HEK293T (cell line): ENCODE measurements around the gene NOS2.
"Not testable (repeated sequence)": the region's sequence is repeated elsewhere in the genome, so short reads cannot be mapped to it uniquely, and the experiment has no call there.

Experiments
- CTCF ChIA-PET: fragments of 350-600 bp; formaldehyde crosslinking; extraction: SDS; loops from one replicate; lab custom pipeline; 2021; ENCODE audit warnings: antibody characterized with exemption, inconsistent platforms; lab: Yijun Ruan, JAX
- POLR2A ChIA-PET: fragments of 350-600 bp; formaldehyde crosslinking; extraction: SDS; loops from one replicate; lab custom pipeline; 2020; ENCODE audit warnings: antibody characterized with exemption, inconsistent platforms; lab: Yijun Ruan, JAX
- DNase-seq: peaks from one replicate; pipeline ENCODE4 v3.0.0; 2012; ENCODE audit warnings: mixed read lengths; ENCODE audit errors: extremely low spot score
- ARNT ChIP-seq: fragments of 450-650 bp; IDR thresholded peaks from 2 replicates; pipeline ENCODE4 v1.6.1; 2017; ENCODE audit warnings: mild to moderate bottlenecking
- BHLHE40 ChIP-seq: fragments of 450-650 bp; IDR thresholded peaks from 2 replicates; pipeline ENCODE4 v1.6.1; 2016; ENCODE audit warnings: mild to moderate bottlenecking, moderate library complexity, borderline replicate concordance
- CTBP1 ChIP-seq: fragments of 450-650 bp; IDR thresholded peaks from 2 replicates; pipeline ENCODE4 v1.6.1; 2016; ENCODE audit warnings: borderline replicate concordance
- ELF4 ChIP-seq: fragments of 450-650 bp; IDR thresholded peaks from 2 replicates; pipeline ENCODE4 v1.6.1; 2017; ENCODE audit warnings: antibody characterized with exemption
- FOXA1 ChIP-seq: fragments of 450-650 bp; IDR thresholded peaks from 2 replicates; pipeline ENCODE4 v1.6.1; 2016; ENCODE audit warnings: mild to moderate bottlenecking
- FOXK2 ChIP-seq: fragments of 450-650 bp; IDR thresholded peaks from 2 replicates; pipeline ENCODE4 v1.6.1; 2016; ENCODE audit warnings: mild to moderate bottlenecking
- FOXM1 ChIP-seq: fragments of 450-650 bp; IDR thresholded peaks from 2 replicates; pipeline ENCODE4 v1.6.1; 2017; ENCODE audit warnings: mild to moderate bottlenecking, borderline replicate concordance
- HDGF ChIP-seq: fragments of 450-650 bp; IDR thresholded peaks from 2 replicates; pipeline ENCODE4 v1.6.1; 2017; ENCODE audit warnings: antibody characterized with exemption, borderline replicate concordance
- L3MBTL2 ChIP-seq: fragments of 450-650 bp; conservative IDR thresholded peaks from 2 replicates; pipeline ENCODE4 v1.6.1; 2016; ENCODE audit warnings: mild to moderate bottlenecking
- LEF1 ChIP-seq: fragments of 450-650 bp; IDR thresholded peaks from 2 replicates; pipeline ENCODE4 v1.6.1; 2017; ENCODE audit warnings: mild to moderate bottlenecking, borderline replicate concordance
- NFRKB ChIP-seq: fragments of 450-650 bp; IDR thresholded peaks from 2 replicates; pipeline ENCODE4 v1.6.1; 2016; ENCODE audit warnings: mild to moderate bottlenecking, moderate library complexity
- SP1 ChIP-seq: fragments of 450-650 bp; IDR thresholded peaks from 2 replicates; pipeline ENCODE4 v1.6.1; 2017
- SUZ12 ChIP-seq: fragments of 450-650 bp; IDR thresholded peaks from 2 replicates; pipeline ENCODE4 v1.6.1; 2016; ENCODE audit warnings: mild to moderate bottlenecking
- TARDBP ChIP-seq: fragments of 450-650 bp; IDR thresholded peaks from 2 replicates; pipeline ENCODE4 v1.6.1; 2016
- ZNF384 ChIP-seq: fragments of 450-650 bp; IDR thresholded peaks from 2 replicates; pipeline ENCODE4 v1.6.1; 2016
- TF ChIP-seq, protein P1 (sequence below): fragments of 450-650 bp; IDR thresholded peaks from 2 replicates; pipeline ENCODE4 v1.6.1; 2016

Gene NOS2

DNA sequence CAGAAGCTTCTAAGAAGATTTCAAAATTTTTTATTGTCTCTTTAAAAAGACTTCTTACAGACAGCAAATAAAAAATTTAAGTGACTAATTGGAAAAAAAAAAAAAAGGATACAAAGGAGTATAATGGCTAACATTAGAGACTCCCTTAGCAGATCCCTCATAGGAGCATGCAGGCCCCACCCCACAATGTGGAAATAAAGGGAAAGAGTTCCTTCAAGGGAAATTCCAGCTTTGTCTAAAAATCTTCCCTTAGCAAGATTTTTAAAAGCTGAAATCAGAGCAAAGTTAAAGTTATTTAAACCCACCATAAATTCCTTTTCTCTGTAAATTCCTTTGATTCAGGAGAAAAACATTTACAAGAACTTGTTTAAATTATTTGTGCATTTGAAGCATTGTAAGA is 32.5 kb upstream of the NOS2 start:
- no peak for DNase-seq
- TF ChIP-seq FOXA1 (no peak), HDGF (no peak), CTBP1 (no peak), FOXK2 (no peak), SUZ12 (no peak), ELF4 (no peak), BHLHE40 (no peak), L3MBTL2 (no peak), ARNT (no peak), LEF1 (no peak), SP1 (no peak), FOXM1 (no peak), NFRKB (no peak), ZNF384 (no peak), TARDBP (no peak)
- TF ChIP-seq, protein P1, sequence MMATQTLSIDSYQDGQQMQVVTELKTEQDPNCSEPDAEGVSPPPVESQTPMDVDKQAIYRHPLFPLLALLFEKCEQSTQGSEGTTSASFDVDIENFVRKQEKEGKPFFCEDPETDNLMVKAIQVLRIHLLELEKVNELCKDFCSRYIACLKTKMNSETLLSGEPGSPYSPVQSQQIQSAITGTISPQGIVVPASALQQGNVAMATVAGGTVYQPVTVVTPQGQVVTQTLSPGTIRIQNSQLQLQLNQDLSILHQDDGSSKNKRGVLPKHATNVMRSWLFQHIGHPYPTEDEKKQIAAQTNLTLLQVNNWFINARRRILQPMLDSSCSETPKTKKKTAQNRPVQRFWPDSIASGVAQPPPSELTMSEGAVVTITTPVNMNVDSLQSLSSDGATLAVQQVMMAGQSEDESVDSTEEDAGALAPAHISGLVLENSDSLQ = no peak
- POLR2A ChIA-PET = no interaction called here
- CTCF ChIA-PET = no interaction called here

- DNase-seq, POLR2A ChIA-PET, CTCF ChIA-PET: not testable (repeated sequence)
These were observed 29.6 kb upstream of the NOS2 start for GRCh38 chr17:27829888-27830287.

DNA sequence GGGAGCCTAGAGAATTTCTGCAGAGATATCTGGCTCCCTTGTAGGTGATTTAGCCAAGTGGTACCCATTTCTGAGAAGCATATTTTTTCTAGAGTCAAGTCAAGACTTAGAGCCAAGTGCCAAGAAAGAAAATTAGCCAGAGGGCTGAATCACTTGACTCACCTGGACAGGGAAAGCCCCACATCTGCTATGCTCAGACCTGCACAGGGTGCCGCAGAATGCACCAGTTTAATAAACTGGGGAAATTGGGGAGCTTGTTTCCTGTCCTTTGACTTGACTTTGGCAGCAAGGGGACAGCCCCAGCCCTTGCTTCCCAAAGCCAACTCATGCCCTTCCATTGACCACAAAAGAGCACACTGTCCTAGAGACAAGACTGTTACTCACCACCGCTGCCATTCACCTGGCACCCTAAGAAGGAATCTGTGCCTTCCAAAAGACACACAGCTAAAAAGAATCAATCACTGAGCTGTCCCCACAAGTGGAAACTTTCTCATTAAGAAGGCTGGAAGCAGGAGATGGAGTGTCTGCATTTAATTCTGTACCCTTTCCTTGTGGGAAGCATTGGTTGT is 28.9 kb upstream of the NOS2 start:
- POLR2A ChIA-PET, DNase-seq, CTCF ChIA-PET: not testable (repeated sequence)

- TF ChIP-seq FOXK2 (no peak), ARNT (no peak), ELF4 (no peak), NFRKB (no peak), HDGF (no peak), SUZ12 (no peak), FOXA1 (no peak), LEF1 (no peak), TARDBP (no peak), CTBP1 (no peak), L3MBTL2 (no peak), SP1 (no peak), ZNF384 (no peak), BHLHE40 (no peak)
- TF ChIP-seq, protein P1 = no peak
- ChIA-PET POLR2A (no interaction called here), CTCF (interaction anchor here (0.7 to 1.0 kb wide), 2 partner anchors 17 to 55 kb away, joined by 3 read pairs; no protein-coding TSS in a partner anchor)
- no peak for DNase-seq
These were observed 25.1 kb upstream of the NOS2 start for GRCh38 chr17:27825459-27825858.

- no peak for TF ChIP-seq FOXA1
- no peak for TF ChIP-seq FOXM1
- no peak for TF ChIP-seq CTBP1
- TF ChIP-seq SUZ12 = no peak
- TF ChIP-seq, protein P1 = no peak
- no peak for TF ChIP-seq SP1
- TF ChIP-seq FOXK2 = no peak
- TF ChIP-seq NFRKB = no peak
- TF ChIP-seq HDGF = no peak
- no peak for TF ChIP-seq TARDBP
- no peak for TF ChIP-seq L3MBTL2
- no peak for TF ChIP-seq ARNT
- CTCF ChIA-PET = no interaction called here
- POLR2A ChIA-PET = no interaction called here
- DNase-seq = no peak
These were observed 24.4 kb upstream of the NOS2 start for GRCh38 chr17:27824745-27825144.

- TF ChIP-seq NFRKB = no peak
- TF ChIP-seq L3MBTL2 = no peak
- no peak for TF ChIP-seq HDGF
- TF ChIP-seq ZNF384 = no peak
- TF ChIP-seq LEF1 = no peak
- no peak for TF ChIP-seq SUZ12
- TF ChIP-seq TARDBP = no peak
- no peak for TF ChIP-seq FOXK2
- no peak for TF ChIP-seq SP1
- TF ChIP-seq ELF4 = no peak
- TF ChIP-seq, protein P1 = no peak
- ChIA-PET POLR2A (no interaction called here), CTCF (no interaction called here)
- DNase-seq = no peak
These were observed 23.9 kb upstream of the NOS2 start for GRCh38 chr17:27824176-27824715.

- CTCF ChIA-PET, POLR2A ChIA-PET, DNase-seq: not testable (repeated sequence)
These were observed 21.8 kb upstream of the NOS2 start for GRCh38 chr17:27822108-27822507.
